ENCODE results near the gene SFXN4. TPM values are rescaled to one million over a fixed set of nuclear protein-coding genes. Genes with fewer than 3 reads are reported as not detected.

SFXN4 gene
- total RNA-seq, 1 experiment from 2014 or later, result 67.0 TPM

DNA sequence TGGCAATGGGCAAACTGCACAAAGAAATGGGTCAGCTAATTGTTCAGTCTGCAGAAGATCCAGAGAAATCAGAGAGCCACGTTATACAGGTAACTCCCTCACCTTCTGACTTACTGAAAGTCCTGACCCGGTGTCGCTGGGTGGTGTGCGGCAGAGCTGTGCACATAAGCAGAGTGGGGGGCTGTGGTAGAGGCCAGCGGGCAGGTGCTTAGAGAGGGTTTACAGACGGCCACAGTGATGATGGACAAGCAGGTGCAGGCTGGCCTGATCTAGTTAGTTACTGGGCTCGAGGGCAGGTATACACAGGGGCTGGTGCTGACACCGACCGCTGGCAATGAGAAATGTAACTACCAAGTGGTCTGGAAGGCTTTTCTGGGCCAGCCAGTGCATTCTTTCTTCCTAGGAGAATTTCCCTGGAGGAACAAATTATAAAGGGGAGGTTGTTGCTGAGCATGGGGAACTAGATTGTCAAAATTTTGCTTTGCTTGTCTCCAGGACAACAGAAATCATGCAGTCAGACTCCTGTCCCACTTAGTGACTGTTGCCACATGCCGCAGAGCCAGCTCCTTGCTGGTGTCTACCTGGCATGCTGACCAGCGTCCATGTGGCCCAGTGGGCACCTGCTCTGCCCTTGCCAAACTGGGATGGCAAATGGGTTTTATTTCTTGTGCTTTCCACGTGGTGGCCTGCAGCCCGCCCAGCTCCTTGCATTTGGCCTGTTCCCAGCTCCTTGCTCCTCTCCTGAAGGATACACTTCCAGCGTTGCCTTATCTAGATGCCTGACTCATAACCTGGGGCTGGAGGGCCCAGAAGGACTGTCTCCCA is 32.8 kb downstream of the SFXN4 start:
- intact Hi-C loops (cut with micrococcal nuclease; ENCODE audit: unreplicated experiment), result no loop called here
- no TSS peak for BruUV-seq (replicated peaks)
- POLR2A ChIA-PET, result interaction anchor here (0.6 kb wide), 1 partner anchor 718 kb away, joined by 11 read pairs; no protein-coding TSS in a partner anchor
- Histone ChIP-seq H3K27me3 (ENCODE audit: control insufficient read depth, insufficient read depth, low read length) (no peaks in the 10 kb centered on the region), H3K9me3 (ENCODE audit: control insufficient read depth, insufficient read depth, low read depth, low read length) (no peaks in the 10 kb centered on the region), H3K4me3 (ENCODE audit: low read depth in 2 of 2, low read length in 2 of 2) (no peak overlapping the region), H3K36me3 (ENCODE audit: control insufficient read depth, insufficient read depth, low read length) (peaks cover 13% of the 10 kb centered on the region), H3K27ac (ENCODE audit: low read length) (no peak overlapping the region), H3K4me1 (ENCODE audit: control insufficient read depth, insufficient read depth, low read length) (peaks cover 6% of the 10 kb centered on the region; the same call in 1 of the 2 replicates)
- DNase-seq (ENCODE audit: low read depth, low spot score) (no peak), ATAC-seq (peak; percentile 37; the same call in 1 of the 2 replicates)
- TF ChIP-seq POLR2AphosphoS5 (IDR thresholded peaks at IDR 0.05; ENCODE audit: low read depth, low read length) (no peak), SIN3A (IDR thresholded peaks at IDR 0.05; ENCODE audit: borderline replicate concordance, insufficient read depth, low read depth, low read length) (no peak), TCF7L2 (IDR thresholded peaks at IDR 0.05; ENCODE audit: low read depth, low read length) (no peak)
- TF ChIP-seq, protein P1, sequence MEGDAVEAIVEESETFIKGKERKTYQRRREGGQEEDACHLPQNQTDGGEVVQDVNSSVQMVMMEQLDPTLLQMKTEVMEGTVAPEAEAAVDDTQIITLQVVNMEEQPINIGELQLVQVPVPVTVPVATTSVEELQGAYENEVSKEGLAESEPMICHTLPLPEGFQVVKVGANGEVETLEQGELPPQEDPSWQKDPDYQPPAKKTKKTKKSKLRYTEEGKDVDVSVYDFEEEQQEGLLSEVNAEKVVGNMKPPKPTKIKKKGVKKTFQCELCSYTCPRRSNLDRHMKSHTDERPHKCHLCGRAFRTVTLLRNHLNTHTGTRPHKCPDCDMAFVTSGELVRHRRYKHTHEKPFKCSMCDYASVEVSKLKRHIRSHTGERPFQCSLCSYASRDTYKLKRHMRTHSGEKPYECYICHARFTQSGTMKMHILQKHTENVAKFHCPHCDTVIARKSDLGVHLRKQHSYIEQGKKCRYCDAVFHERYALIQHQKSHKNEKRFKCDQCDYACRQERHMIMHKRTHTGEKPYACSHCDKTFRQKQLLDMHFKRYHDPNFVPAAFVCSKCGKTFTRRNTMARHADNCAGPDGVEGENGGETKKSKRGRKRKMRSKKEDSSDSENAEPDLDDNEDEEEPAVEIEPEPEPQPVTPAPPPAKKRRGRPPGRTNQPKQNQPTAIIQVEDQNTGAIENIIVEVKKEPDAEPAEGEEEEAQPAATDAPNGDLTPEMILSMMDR (IDR thresholded peaks at IDR 0.05), result no peak
- TF ChIP-seq, protein P2, sequence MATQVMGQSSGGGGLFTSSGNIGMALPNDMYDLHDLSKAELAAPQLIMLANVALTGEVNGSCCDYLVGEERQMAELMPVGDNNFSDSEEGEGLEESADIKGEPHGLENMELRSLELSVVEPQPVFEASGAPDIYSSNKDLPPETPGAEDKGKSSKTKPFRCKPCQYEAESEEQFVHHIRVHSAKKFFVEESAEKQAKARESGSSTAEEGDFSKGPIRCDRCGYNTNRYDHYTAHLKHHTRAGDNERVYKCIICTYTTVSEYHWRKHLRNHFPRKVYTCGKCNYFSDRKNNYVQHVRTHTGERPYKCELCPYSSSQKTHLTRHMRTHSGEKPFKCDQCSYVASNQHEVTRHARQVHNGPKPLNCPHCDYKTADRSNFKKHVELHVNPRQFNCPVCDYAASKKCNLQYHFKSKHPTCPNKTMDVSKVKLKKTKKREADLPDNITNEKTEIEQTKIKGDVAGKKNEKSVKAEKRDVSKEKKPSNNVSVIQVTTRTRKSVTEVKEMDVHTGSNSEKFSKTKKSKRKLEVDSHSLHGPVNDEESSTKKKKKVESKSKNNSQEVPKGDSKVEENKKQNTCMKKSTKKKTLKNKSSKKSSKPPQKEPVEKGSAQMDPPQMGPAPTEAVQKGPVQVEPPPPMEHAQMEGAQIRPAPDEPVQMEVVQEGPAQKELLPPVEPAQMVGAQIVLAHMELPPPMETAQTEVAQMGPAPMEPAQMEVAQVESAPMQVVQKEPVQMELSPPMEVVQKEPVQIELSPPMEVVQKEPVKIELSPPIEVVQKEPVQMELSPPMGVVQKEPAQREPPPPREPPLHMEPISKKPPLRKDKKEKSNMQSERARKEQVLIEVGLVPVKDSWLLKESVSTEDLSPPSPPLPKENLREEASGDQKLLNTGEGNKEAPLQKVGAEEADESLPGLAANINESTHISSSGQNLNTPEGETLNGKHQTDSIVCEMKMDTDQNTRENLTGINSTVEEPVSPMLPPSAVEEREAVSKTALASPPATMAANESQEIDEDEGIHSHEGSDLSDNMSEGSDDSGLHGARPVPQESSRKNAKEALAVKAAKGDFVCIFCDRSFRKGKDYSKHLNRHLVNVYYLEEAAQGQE (IDR thresholded peaks at IDR 0.05; ENCODE audit: insufficient read depth in 1 of 2, low read depth in 2 of 2, low read length in 1 of 2), result no peak
- in situ Hi-C loops (cut with HindIII; ENCODE audit: low pct_unique_long_range_greater_than_20kb, low sequenced_read_pairs), result no loop called here
- CTCF ChIA-PET, result no interaction called here

DNA sequence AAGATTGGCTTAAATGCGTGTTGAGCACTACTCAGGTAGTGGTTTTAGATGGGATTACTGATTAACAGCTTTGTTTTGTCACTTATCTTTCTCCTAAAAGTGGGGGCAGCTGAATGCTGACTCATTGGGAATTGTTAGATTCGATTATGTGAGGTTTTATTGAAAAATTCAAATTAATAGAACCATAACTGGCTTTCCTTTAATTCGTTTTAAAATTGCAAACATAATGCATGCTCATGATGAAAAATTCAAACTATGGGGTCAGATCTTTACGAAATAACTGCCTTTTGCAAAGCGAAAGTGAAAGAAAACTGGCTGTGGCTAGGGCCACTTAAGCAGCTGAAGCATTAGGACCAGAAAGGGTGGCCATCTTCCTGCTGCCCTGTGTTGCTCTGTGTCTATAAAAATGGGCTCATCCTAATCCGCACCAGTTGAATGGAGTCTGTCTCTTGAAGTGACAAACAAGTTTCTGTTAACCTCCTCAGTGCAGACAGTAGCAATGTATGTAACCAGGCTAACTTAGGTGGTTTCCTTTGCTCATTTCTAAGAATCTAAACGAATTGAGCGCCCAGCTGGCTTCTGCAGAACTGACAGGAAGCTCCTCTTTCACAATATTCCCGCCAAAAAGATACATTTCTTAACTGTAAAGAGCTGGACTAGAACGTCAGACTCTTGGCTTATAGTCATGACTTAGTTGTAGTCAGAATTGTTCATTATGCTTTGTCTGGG is 33.8 kb downstream of the SFXN4 start:
- POLR2A ChIA-PET, result no interaction called here
- DNase-seq (ENCODE audit: low read depth, low spot score) (no peak), ATAC-seq (peak; percentile 72)
- in situ Hi-C loops (cut with HindIII; ENCODE audit: low pct_unique_long_range_greater_than_20kb, low sequenced_read_pairs) (no loop called here), intact Hi-C loops (cut with micrococcal nuclease; ENCODE audit: unreplicated experiment) (no loop called here)
- no TSS peak for BruUV-seq (replicated peaks)
- Histone ChIP-seq H3K36me3 (ENCODE audit: control insufficient read depth, insufficient read depth, low read length) (peaks cover 13% of the 10 kb centered on the region), H3K27me3 (ENCODE audit: control insufficient read depth, insufficient read depth, low read length) (no peaks in the 10 kb centered on the region), H3K4me3 (ENCODE audit: low read depth in 2 of 2, low read length in 2 of 2) (peak overlapping the region; percentile 2 to 33; a peak in 2 of 4 replicates), H3K4me1 (ENCODE audit: control insufficient read depth, insufficient read depth, low read length) (peaks cover 6% of the 10 kb centered on the region; the same call in 1 of the 2 replicates), H3K9me3 (ENCODE audit: control insufficient read depth, insufficient read depth, low read depth, low read length) (no peaks in the 10 kb centered on the region), H3K27ac (ENCODE audit: low read length) (peak overlapping the region; percentile 74)
- CTCF ChIA-PET, result no interaction called here
- TF ChIP-seq SIN3A (IDR thresholded peaks at IDR 0.05; ENCODE audit: borderline replicate concordance, insufficient read depth, low read depth, low read length) (no peak), TCF7L2 (IDR thresholded peaks at IDR 0.05; ENCODE audit: low read depth, low read length) (no peak), POLR2AphosphoS5 (IDR thresholded peaks at IDR 0.05; ENCODE audit: low read depth, low read length) (no peak)
- TF ChIP-seq, protein P2 (IDR thresholded peaks at IDR 0.05; ENCODE audit: insufficient read depth in 1 of 2, low read depth in 2 of 2, low read length in 1 of 2), result no peak
- TF ChIP-seq, protein P1 (IDR thresholded peaks at IDR 0.05), result no peak

All from Panc1 (cell line).